MCF 10A (cell line): ENCODE measurements around the gene MED13L. TPM values are rescaled to one million over a fixed set of nuclear protein-coding genes. Genes with fewer than 3 reads are reported as not detected.

Experiments used
- BruUV-seq: library from RNA; stranded (reverse); fragments of 400-500 nt; replicated peaks from 2 replicates; lab custom pipeline; 2021; lab: Mats Ljungman, UMichigan
- CTCF ChIA-PET: fragments of 300-600 bp; sonication (Branson Sonifier 250); formaldehyde crosslinking; extraction: SDS; loops from one replicate; lab custom pipeline; 2021; ENCODE audit warnings: antibody characterized with exemption, inconsistent platforms; lab: Yijun Ruan, JAX
- POLR2A ChIA-PET: fragments of 300-600, 350-650 bp; sonication (Branson Sonifier 250); formaldehyde crosslinking; extraction: SDS; loops from one replicate; lab custom pipeline; 2020; ENCODE audit warnings: antibody characterized with exemption, inconsistent platforms; lab: Yijun Ruan, JAX
- DNase-seq: peaks from one replicate; pipeline ENCODE4 v3.0.0-alpha.2; 2018; ENCODE audit not compliant: unreplicated experiment
- H3K27ac Mint-ChIP-seq: one replicate; pipeline ENCODE4 v1.8.0; 2022; ENCODE audit warnings: mild to moderate bottlenecking, low read depth, mixed read lengths; ENCODE audit not compliant: unreplicated experiment
- H3K27me3 Mint-ChIP-seq: one replicate; pipeline ENCODE4 v1.8.0; 2022; ENCODE audit warnings: mixed read lengths; ENCODE audit not compliant: insufficient read depth, unreplicated experiment
- H3K36me3 Mint-ChIP-seq: one replicate; pipeline ENCODE4 v1.8.0; 2022; ENCODE audit warnings: mild to moderate bottlenecking, moderate library complexity, mixed read lengths; ENCODE audit not compliant: insufficient read depth, unreplicated experiment
- H3K4me1 Mint-ChIP-seq: one replicate; pipeline ENCODE4 v1.8.0; 2022; ENCODE audit warnings: mixed read lengths; ENCODE audit not compliant: insufficient read depth, unreplicated experiment
- H3K4me3 Mint-ChIP-seq: one replicate; pipeline ENCODE4 v1.8.0; 2022; ENCODE audit warnings: mild to moderate bottlenecking, moderate library complexity, mixed read lengths; ENCODE audit not compliant: unreplicated experiment
- H3K9me3 Mint-ChIP-seq: one replicate; pipeline ENCODE4 v1.8.0; 2022; ENCODE audit warnings: mixed read lengths; ENCODE audit not compliant: unreplicated experiment
- CTCF ChIP-seq: fragments of 200-600 bp; IDR thresholded peaks from one replicate; pipeline ENCODE4 v1.8.0; 2022; ENCODE audit warnings: antibody characterized with exemption, mild to moderate bottlenecking; ENCODE audit not compliant: unreplicated experiment
- intact Hi-C: fragments of 100-400 bp; cut with micrococcal nuclease; formaldehyde crosslinking; loops from 2 replicates; pipeline ENCODE4 v1.14.1; 2022
- total RNA-seq: library from RNA; stranded (reverse); gene quantifications from 2 replicates; pipeline ENCODE4 v1.2.3, GENCODE V29; 2022

The MED13L gene
- total RNA-seq, 1 experiment from 2014 or later, result 91.6 TPM

GRCh38 chr12:116160883-116161458, 116.5 kb downstream of the MED13L start:
- Mint-ChIP-seq H3K27me3 (no peaks in the 10 kb centered on the region), H3K9me3 (no peaks in the 10 kb centered on the region), H3K4me1 (peaks cover 27% of the 10 kb centered on the region), H3K4me3 (no peak overlapping the region), H3K27ac (no peak overlapping the region), H3K36me3 (peaks cover 4% of the 10 kb centered on the region)
- no peak for TF ChIP-seq CTCF
- BruUV-seq, result no TSS peak
- no peak for DNase-seq
- ChIA-PET CTCF (interaction anchor here (0.6 kb wide), 1 partner anchor 75 kb away, joined by 5 read pairs; no protein-coding TSS in a partner anchor), POLR2A (interaction anchor here (1.5 kb wide), 1 partner anchor 32 kb away, joined by 3 read pairs; no protein-coding TSS in a partner anchor)
- intact Hi-C loops, result no loop called here

- no TSS peak for BruUV-seq
- intact Hi-C loops, result no loop called here
- Mint-ChIP-seq H3K36me3 (no peaks in the 10 kb centered on the region), H3K9me3 (no peaks in the 10 kb centered on the region), H3K4me1 (peaks cover 20% of the 10 kb centered on the region), H3K4me3 (no peak overlapping the region), H3K27me3 (no peaks in the 10 kb centered on the region), H3K27ac (no peak overlapping the region)
- no peak for TF ChIP-seq CTCF
- peak; percentile 77 for DNase-seq
- ChIA-PET POLR2A (interaction anchor here (1.5 kb wide), 1 partner anchor 32 kb away, joined by 3 read pairs; no protein-coding TSS in a partner anchor), CTCF (interaction anchor here (0.6 to 1.1 kb wide), 2 partner anchors 13 to 75 kb away, joined by 3 read pairs; no protein-coding TSS in a partner anchor)
Measured at GRCh38 chr12:116160231-116160630, 117.3 kb downstream of the MED13L start.

- Mint-ChIP-seq H3K9me3 (no peaks in the 10 kb centered on the region), H3K4me3 (no peak overlapping the region), H3K27ac (no peak overlapping the region), H3K4me1 (peaks cover 15% of the 10 kb centered on the region), H3K36me3 (no peaks in the 10 kb centered on the region), H3K27me3 (no peaks in the 10 kb centered on the region)
- intact Hi-C loops, result no loop called here
- DNase-seq, result no peak
- no TSS peak for BruUV-seq
- CTCF ChIA-PET, result interaction anchor here (1.1 kb wide), 1 partner anchor 76 kb away, joined by 3 read pairs; no protein-coding TSS in a partner anchor
- POLR2A ChIA-PET, result interaction anchor here (0.9 to 1.5 kb wide), 2 partner anchors 15 to 31 kb away, joined by 3 to 4 read pairs; no protein-coding TSS in a partner anchor
- TF ChIP-seq CTCF, result no peak
Measured at GRCh38 chr12:116159593-116160200, 117.8 kb downstream of the MED13L start.

- H3K4me1 Mint-ChIP-seq, result peaks cover 10% of the 10 kb centered on the region
- no peak overlapping the region for H3K27ac Mint-ChIP-seq
- peak; percentile 41 for DNase-seq
- no peaks in the 10 kb centered on the region for H3K36me3 Mint-ChIP-seq
- no TSS peak for BruUV-seq
- ChIA-PET CTCF (interaction anchor here (1.1 kb wide), 1 partner anchor 77 kb away, joined by 3 read pairs; no protein-coding TSS in a partner anchor), POLR2A (interaction anchor here (0.9 to 1.5 kb wide), 2 partner anchors 15 to 30 kb away, joined by 3 to 4 read pairs; no protein-coding TSS in a partner anchor)
- H3K27me3 Mint-ChIP-seq, result no peaks in the 10 kb centered on the region
- no peaks in the 10 kb centered on the region for H3K9me3 Mint-ChIP-seq
- TF ChIP-seq CTCF, result no peak
- no peak overlapping the region for H3K4me3 Mint-ChIP-seq
- intact Hi-C loops, result no loop called here
Measured at GRCh38 chr12:116159175-116159574, 118.3 kb downstream of the MED13L start.
